Ovary (tissue), 3 donors: ENCODE results near the gene SURF2.

Experiments
- POLR2A ChIP-seq: fragments of 450-650 bp; IDR thresholded peaks from one replicate; pipeline ENCODE4 v1.6.1; 2017; ENCODE audit warnings: antibody characterized with exemption, mild to moderate bottlenecking, moderate library complexity
- TF ChIP-seq, protein P1 (sequence below), 3 donors: fragments of 450-650 bp in 2 of 3; fragments of 200-600 bp in 1 of 3; IDR thresholded peaks; one replicate each; pipeline versions ENCODE4 v1.5.1 to v1.8.0; 2016 to 2022; ENCODE audit warnings: antibody characterized with exemption in 3 of 3, mild to moderate bottlenecking in 1 of 3
- donor health status: DM: no; HTN: no; CAD: no.

DNA sequence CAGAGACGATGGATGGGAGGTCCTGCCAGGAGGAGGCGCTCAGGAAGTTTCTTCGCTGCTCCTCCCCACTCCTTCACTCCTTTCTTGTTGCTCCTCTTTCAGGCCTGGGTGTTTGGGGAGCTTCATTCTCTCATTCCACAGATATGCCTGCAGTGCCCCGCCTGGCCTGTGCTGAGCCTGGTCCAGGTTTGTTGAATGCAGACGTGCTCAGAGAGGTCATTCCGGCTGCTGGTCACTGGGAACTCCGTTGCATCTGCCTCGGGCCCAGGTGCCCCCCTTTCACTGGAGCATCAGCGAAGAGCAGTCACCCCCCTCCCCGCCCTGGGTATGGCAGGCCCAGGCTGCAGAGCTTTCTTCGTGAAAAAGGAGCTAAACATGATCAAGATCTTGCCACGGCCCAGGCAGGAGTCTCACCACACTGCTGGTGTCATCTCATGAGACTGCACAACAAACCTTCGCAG lies 35.9 kb upstream of the SURF2 start:
- TF ChIP-seq POLR2A = no peak
- TF ChIP-seq, protein P1, sequence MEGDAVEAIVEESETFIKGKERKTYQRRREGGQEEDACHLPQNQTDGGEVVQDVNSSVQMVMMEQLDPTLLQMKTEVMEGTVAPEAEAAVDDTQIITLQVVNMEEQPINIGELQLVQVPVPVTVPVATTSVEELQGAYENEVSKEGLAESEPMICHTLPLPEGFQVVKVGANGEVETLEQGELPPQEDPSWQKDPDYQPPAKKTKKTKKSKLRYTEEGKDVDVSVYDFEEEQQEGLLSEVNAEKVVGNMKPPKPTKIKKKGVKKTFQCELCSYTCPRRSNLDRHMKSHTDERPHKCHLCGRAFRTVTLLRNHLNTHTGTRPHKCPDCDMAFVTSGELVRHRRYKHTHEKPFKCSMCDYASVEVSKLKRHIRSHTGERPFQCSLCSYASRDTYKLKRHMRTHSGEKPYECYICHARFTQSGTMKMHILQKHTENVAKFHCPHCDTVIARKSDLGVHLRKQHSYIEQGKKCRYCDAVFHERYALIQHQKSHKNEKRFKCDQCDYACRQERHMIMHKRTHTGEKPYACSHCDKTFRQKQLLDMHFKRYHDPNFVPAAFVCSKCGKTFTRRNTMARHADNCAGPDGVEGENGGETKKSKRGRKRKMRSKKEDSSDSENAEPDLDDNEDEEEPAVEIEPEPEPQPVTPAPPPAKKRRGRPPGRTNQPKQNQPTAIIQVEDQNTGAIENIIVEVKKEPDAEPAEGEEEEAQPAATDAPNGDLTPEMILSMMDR (IDR thresholded peaks at IDR 0.05) = no peak
